Endothelial cell of umbilical vein (primary cell): ENCODE data around the gene TRIM58.

Experiments used
- CTCF ChIP-seq, 2 donors: IDR thresholded peaks; 1 replicate in 1 of 2; 2 replicates in 1 of 2; pipeline ENCODE4 v1.5.1; 2011; ENCODE audit warnings: low read length in 2 of 2, mild to moderate bottlenecking in 2 of 2, moderate library complexity in 2 of 2, control low read depth in 1 of 2, inconsistent platforms in 1 of 2, low read depth in 1 of 2; ENCODE audit not compliant: insufficient read depth in 1 of 2; ENCODE audit errors: extremely low read depth in 1 of 2
- EZH2 ChIP-seq: IDR thresholded peaks from 2 replicates; pipeline ENCODE4 v1.6.1; 2012; ENCODE audit warnings: borderline replicate concordance, low read depth, mild to moderate bottlenecking, moderate library complexity, low read length, inconsistent platforms; ENCODE audit not compliant: severe bottlenecking
- JUN ChIP-seq: IDR thresholded peaks from 2 replicates; pipeline ENCODE4 v1.6.1; 2011; ENCODE audit warnings: borderline replicate concordance, low read depth; ENCODE audit not compliant: insufficient read length, insufficient read depth
- POLR2A ChIP-seq: IDR thresholded peaks from 2 replicates; pipeline ENCODE4 v1.6.1; 2012; ENCODE audit warnings: low read depth, mild to moderate bottlenecking, control low read depth, low read length

GRCh38 chr1:247841796-247842195 lies 15.2 kb upstream of the TRIM58 start, which contains the start of gene OR11L1:
- TF ChIP-seq EZH2 (no peak), POLR2A (no peak), JUN (no peak), CTCF (IDR thresholded peaks at IDR 0.05; ENCODE audit: extremely low read depth in 1 of 2, insufficient read depth in 1 of 2, low read depth in 1 of 2, low read length in 2 of 2) (no peak)
